ENCODE data around the gene TAS2R39.

- no peak for TF ChIP-seq CTCF (IDR thresholded peaks at IDR 0.05)
- no peak for TF ChIP-seq POLR2A (IDR thresholded peaks at IDR 0.05)
Measured at GRCh38 chr7:143216686-143217085, 33.5 kb downstream of the TAS2R39 start.
